ENCODE measurements around the gene MSMO1.

DNA sequence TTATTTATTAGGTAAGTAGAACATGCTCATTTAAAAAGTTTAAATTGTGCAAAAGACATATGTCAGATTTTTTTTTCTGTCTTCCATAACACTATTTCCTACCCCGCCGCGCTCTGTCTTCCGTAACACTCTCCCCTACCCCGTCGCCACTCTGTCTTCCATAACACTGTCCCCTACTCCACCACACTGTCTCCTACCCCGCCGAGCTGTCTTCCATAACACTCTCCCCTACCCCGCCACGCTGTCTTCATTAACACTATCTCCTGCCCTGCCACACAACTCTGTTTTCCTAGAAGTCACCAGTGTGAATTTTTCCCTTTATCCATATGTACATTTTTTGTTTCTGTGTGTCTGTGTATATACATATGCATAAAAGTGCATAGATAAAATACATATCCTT lies 4.4 kb downstream of the MSMO1 start:
- TF ChIP-seq RAD21 (IDR thresholded peaks at IDR 0.05; ENCODE audit: low read length) (no peak), SIN3A (IDR thresholded peaks at IDR 0.05; ENCODE audit: borderline replicate concordance, low read depth, low read length) (no peak)
- TF ChIP-seq, protein P1, sequence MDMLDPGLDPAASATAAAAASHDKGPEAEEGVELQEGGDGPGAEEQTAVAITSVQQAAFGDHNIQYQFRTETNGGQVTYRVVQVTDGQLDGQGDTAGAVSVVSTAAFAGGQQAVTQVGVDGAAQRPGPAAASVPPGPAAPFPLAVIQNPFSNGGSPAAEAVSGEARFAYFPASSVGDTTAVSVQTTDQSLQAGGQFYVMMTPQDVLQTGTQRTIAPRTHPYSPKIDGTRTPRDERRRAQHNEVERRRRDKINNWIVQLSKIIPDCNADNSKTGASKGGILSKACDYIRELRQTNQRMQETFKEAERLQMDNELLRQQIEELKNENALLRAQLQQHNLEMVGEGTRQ (IDR thresholded peaks at IDR 0.05; ENCODE audit: borderline replicate concordance, low read depth, low read length): no peak

All from SK-N-SH (cell line).